Duodenal mucosa (tissue), 2 donors: Measurements from ENCODE around the gene PHKG1.
"Not testable (repeated sequence)": the region's sequence is repeated elsewhere in the genome, so short reads cannot be mapped to it uniquely, and the experiment has no call there.

ENCODE experiments used
- H3K27ac ChIP-seq: one replicate; pipeline ENCODE4 v1.7.0; 2013; ENCODE audit warnings: low read depth, low read length
- H3K27me3 ChIP-seq, 2 donors: one replicate each; pipeline ENCODE4 v1.7.0; 2013; ENCODE audit warnings: low read length in 2 of 2, control low read depth in 1 of 2; ENCODE audit not compliant: insufficient read depth in 2 of 2, control insufficient read depth in 1 of 2
- H3K36me3 ChIP-seq, 2 donors: one replicate each; pipeline ENCODE4 v1.7.0; 2013; ENCODE audit warnings: low read length in 2 of 2, control low read depth in 1 of 2; ENCODE audit not compliant: insufficient read depth in 2 of 2, control insufficient read depth in 1 of 2
- H3K4me1 ChIP-seq, 2 donors: one replicate each; pipeline ENCODE4 v1.7.0; 2013; ENCODE audit warnings: low read length in 2 of 2, control low read depth in 1 of 2; ENCODE audit not compliant: insufficient read depth in 2 of 2, control insufficient read depth in 1 of 2
- H3K4me3 ChIP-seq, 2 donors: one replicate each; pipeline ENCODE4 v1.7.0; 2013; ENCODE audit warnings: low read length in 2 of 2, low read depth in 1 of 2
- H3K9ac ChIP-seq, 2 donors: one replicate each; pipeline ENCODE4 v1.7.0; 2013; ENCODE audit warnings: low read length in 2 of 2, low read depth in 1 of 2
- H3K9me3 ChIP-seq, 2 donors: one replicate each; pipeline ENCODE4 v1.7.0; 2013; ENCODE audit warnings: low read length in 2 of 2, control low read depth in 1 of 2; ENCODE audit not compliant: control insufficient read depth in 1 of 2

The PHKG1 gene

DNA sequence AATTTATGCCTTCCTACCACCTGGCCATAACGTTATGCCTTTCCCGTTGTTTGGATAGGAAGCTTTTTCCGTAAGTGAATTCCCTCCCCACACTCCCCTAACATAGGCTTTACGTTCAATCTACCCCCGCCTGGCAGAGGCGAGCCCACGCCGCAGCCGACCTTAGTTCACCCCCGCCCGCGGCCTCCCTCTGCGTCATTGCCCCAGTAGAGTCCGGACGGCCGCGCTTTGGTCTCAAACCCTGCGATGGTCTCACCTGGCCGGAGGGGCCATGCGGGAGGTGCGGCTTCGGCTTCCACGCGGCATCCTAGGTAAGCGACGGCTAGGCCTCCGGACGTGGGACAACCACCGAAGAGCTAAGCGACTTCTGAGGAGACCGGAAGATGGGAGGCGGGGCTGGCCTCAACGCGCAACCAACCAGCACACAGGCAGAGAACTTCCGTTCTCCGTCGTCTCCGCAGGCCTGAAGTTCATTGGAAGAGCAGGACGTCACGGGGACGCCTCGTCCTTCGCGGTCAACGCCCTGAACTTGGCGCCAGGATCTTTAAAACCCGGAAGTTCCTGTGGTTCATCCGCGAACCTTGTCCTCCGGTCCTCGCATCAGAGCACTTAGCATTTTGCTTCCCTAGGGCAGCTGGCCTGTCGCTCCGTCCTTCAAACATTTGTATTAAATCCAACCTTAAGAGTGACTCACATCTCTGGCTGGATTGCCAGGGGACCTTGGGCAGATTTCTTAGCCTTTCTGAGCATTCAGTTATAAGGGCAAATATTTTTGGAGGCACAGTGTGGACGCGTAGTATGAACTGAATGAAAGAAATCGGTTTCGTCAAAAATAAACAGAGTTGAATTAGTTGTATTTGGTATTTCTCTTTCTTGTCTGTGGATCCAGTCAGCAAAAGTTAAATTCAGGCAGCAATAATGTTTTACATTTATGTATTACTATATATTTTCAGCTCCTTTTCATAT is 13.6 kb upstream of the PHKG1 start, which contains the start of gene CHCHD2:
TSS of gene CHCHD2 (minus strand) at position 369 of the 966 bp plus-strand sequence. CDS start at position 306, 63 bp downstream.
- H3K27me3 ChIP-seq, result no peaks in the 10 kb centered on the region
- peak within 1 kb of the TSS; percentile 93 to 97 for H3K9ac ChIP-seq
- peaks cover 5 to 13% of the 10 kb centered on the region in 2 donors for H3K4me1 ChIP-seq
- peaks cover 10 to 25% of the 10 kb centered on the region in 2 donors for H3K36me3 ChIP-seq
- peak within 1 kb of the TSS; percentile 91 to 95 for H3K4me3 ChIP-seq
- peak within 1 kb of the TSS; percentile 91 for H3K27ac ChIP-seq
- no peaks in the 10 kb centered on the region for H3K9me3 ChIP-seq

GRCh38 chr7:56105508-56105907 is 12.8 kb upstream of the PHKG1 start:
- peak overlapping the region; percentile 93 to 97 for H3K9ac ChIP-seq
- H3K27me3 ChIP-seq, result no peaks in the 10 kb centered on the region
- no peaks in the 10 kb centered on the region for H3K9me3 ChIP-seq
- peaks cover 12 to 34% of the 10 kb centered on the region in 2 donors for H3K36me3 ChIP-seq
- H3K4me1 ChIP-seq, result peaks cover 5 to 13% of the 10 kb centered on the region in 2 donors
- peak overlapping the region; percentile 91 to 95 for H3K4me3 ChIP-seq
- H3K27ac ChIP-seq, result peak overlapping the region; percentile 91

GRCh38 chr7:56104138-56104537 is 11.4 kb upstream of the PHKG1 start:
- H3K9me3 ChIP-seq, H3K9ac ChIP-seq, H3K27ac ChIP-seq, H3K27me3 ChIP-seq, H3K4me3 ChIP-seq: not testable (repeated sequence)
- Histone ChIP-seq H3K4me1 (peaks cover 5 to 13% of the 10 kb centered on the region in 2 donors), H3K36me3 (peaks cover 20 to 47% of the 10 kb centered on the region in 2 donors)

DNA sequence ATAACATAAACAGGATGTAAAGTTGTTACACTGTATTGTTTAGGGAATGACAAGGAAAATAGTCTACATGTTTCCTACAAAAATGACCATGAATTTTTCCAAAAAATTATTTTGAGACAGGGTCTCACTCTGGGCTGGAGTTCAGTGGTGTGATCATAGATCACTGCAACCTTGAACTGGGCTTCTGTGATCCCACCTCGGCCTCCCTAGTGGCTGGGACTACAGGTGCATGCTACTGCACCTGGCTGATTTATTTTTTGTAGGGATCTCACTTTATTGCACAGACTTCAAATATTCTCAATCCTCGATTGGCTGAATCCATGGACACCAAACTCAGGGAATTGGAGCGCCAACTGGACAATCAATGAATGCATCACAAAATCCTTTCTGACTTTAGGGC is 6.9 kb upstream of the PHKG1 start:
- no peaks in the 10 kb centered on the region for H3K4me1 ChIP-seq
- H3K36me3 ChIP-seq, result peaks cover 20 to 48% of the 10 kb centered on the region in 2 donors
- H3K27ac ChIP-seq, result no peak overlapping the region

DNA sequence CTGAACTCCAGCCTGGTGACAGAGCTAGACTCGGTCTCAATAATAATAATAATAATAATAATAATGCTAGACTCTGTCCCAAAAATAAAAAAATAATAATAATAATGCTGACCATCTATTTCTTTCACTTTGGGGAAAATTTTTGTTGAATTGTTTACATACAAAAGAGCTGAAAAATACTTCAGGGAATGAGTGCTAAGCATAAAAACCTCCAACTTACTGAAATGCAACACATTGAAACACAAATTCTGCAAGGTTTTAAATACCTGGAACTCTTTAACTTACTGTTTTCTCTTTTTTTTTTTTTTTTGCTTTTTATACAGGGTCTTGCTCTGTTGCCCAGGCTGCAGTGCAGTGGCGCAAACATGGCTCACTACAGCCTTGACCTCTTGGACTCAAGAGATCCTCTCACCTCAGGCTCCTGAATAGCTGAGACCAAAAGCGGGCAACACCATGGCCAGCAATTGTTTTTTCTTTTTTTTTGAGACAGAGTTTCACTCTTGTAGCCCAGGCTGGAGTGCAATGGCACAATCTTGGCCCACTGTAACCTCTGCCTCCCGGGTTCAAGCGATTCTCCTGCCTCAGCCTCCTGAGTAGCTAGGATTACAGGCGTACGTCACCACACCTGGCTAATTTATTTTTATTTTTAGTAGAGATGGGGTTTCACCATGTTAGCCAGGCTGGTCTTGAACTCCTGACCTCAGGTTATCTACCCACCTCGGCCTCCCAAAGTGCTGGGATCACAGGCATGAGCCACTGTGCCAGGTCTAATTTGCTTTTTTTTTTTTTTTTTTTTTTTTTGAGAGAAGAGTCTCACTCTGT is 5.6 kb upstream of the PHKG1 start:
- peaks cover 14 to 39% of the 10 kb centered on the region in 2 donors for H3K36me3 ChIP-seq
- not testable (repeated sequence) for H3K4me3 ChIP-seq, H3K9ac ChIP-seq, H3K27ac ChIP-seq, H3K4me1 ChIP-seq, H3K9me3 ChIP-seq, H3K27me3 ChIP-seq

More for the DNA sequence above, 6.9 kb upstream of the PHKG1 start:
- no peak overlapping the region for H3K9ac ChIP-seq
- H3K27me3 ChIP-seq, result no peaks in the 10 kb centered on the region
- no peaks in the 10 kb centered on the region for H3K9me3 ChIP-seq
- no peak overlapping the region for H3K4me3 ChIP-seq

- H3K4me1 ChIP-seq, result no peaks in the 10 kb centered on the region
- H3K4me3 ChIP-seq, result no peak overlapping the region
- H3K36me3 ChIP-seq, result peaks cover 11 to 32% of the 10 kb centered on the region in 2 donors
- H3K9ac ChIP-seq, result no peak overlapping the region
- H3K27me3 ChIP-seq, result no peaks in the 10 kb centered on the region
- H3K27ac ChIP-seq, result no peak overlapping the region
- H3K9me3 ChIP-seq, result no peaks in the 10 kb centered on the region
These were observed 4.9 kb upstream of the PHKG1 start for GRCh38 chr7:56097700-56098099.

- not testable (repeated sequence) for H3K9ac ChIP-seq, H3K4me1 ChIP-seq, H3K27me3 ChIP-seq, H3K27ac ChIP-seq, H3K36me3 ChIP-seq, H3K9me3 ChIP-seq
- peak overlapping the region in 1 of 2 donors; percentile 1 for H3K4me3 ChIP-seq
These were observed 364 bp downstream of the PHKG1 start for GRCh38 chr7:56092388-56092787.

- peaks cover 0 to 4% of the 10 kb centered on the region in 2 donors for H3K36me3 ChIP-seq
- H3K4me1 ChIP-seq, result no peaks in the 10 kb centered on the region
- H3K9me3 ChIP-seq, result no peaks in the 10 kb centered on the region
- H3K9ac ChIP-seq, result no peak overlapping the region
- H3K27ac ChIP-seq, result no peak overlapping the region
- H3K27me3 ChIP-seq, result no peaks in the 10 kb centered on the region
- no peak overlapping the region for H3K4me3 ChIP-seq
These were observed 1.2 kb downstream of the PHKG1 start for GRCh38 chr7:56091591-56091990.

DNA sequence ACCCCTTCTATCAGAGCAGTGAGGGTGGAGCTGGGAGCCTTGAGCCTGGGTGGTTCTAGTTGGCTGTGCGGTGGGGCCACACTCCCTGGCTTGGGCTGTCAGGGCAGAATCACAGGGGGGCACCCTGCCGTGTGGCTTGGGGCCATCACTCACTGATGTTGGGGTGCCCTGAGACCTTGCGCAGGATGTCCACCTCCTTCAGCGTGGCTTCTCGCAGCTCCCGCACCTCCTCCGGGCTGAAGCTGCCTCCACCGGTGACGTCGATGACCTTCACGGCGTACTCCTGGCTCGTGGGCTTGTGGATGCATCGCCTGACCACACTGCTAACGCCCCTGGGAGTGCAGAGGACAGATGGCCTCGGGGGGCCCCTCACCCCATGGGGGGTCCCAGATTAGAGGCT is 5.3 kb downstream of the PHKG1 start:
- Histone ChIP-seq H3K9ac (no peak overlapping the region), H3K27me3 (no peaks in the 10 kb centered on the region), H3K9me3 (no peaks in the 10 kb centered on the region), H3K4me1 (peaks cover 0 to 5% of the 10 kb centered on the region in 2 donors), H3K27ac (no peak overlapping the region), H3K4me3 (no peak overlapping the region), H3K36me3 (peaks cover 0 to 4% of the 10 kb centered on the region in 2 donors)

DNA sequence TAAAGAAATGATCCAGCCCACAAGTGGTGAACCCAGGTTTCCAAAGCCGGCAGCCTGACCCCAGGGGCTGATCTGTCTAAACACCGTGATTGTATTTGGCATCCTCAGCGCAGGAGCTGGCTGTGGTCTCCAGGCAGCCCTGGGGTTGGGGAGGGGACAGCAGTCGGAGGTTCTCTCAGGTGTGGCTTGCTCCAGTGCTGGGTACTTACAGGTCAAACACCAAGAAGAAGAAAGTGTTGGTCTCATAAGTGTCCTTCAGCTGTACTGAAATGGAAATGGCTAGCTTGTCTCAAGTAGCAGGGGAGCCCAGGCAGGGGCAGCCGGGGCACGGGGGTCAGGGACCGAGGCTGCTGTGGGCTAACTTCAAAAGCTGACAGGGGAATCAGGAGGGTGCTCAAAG is 6.0 kb downstream of the PHKG1 start:
- Histone ChIP-seq H3K4me3 (no peak overlapping the region), H3K9ac (no peak overlapping the region), H3K27ac (no peak overlapping the region), H3K9me3 (no peaks in the 10 kb centered on the region), H3K27me3 (no peaks in the 10 kb centered on the region), H3K36me3 (peaks cover 0 to 4% of the 10 kb centered on the region in 2 donors), H3K4me1 (peaks cover 0 to 5% of the 10 kb centered on the region in 2 donors)
